HG03159 (cell line): Measurements from ENCODE around the gene PPP1R37.
"Not testable (repeated sequence)": the region's sequence is repeated elsewhere in the genome, so short reads cannot be mapped to it uniquely, and the experiment has no call there.

ENCODE experiments used
- ATAC-seq: cut with Tn5 transposase; IDR thresholded peaks from one replicate; pipeline ENCODE4 v1.9.1; 2021; ENCODE audit warnings: mild to moderate bottlenecking, moderate library complexity; ENCODE audit not compliant: unreplicated experiment

The PPP1R37 gene

DNA sequence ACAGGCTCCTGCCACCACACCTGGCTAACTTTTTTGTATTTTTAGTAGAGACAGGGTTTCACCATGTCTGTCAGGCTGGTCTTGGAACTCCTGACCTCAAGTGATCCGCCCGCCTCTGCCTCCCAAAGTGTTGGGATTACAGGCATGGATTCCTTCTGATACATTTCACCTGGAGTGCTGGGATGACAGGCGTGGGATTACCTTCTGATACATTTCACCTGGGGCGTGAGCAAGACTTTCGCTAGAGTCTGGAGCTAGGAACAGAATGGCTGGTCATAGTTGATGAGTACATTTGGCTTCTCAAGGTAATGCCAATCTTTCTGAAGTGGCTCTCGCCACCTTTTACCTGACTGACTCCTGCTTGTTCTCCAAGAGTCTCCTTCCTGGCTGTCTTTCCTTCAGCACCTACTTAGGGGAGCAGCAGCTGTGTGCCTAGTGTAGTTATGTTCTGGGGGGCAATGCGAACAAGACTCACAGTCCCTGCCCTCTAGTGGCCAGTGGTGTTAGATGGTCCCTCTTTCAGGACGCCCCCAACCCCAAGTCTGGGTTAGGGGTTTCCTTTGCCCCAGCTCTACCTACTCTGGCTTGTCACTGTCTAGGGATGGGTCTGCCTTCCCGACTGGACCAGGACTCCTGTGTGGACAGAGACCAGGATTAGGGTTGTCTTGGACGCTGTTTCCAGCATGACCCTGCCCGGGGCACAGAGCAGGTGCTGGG, 19.3 kb downstream of the PPP1R37 start:
- no peak for ATAC-seq

DNA sequence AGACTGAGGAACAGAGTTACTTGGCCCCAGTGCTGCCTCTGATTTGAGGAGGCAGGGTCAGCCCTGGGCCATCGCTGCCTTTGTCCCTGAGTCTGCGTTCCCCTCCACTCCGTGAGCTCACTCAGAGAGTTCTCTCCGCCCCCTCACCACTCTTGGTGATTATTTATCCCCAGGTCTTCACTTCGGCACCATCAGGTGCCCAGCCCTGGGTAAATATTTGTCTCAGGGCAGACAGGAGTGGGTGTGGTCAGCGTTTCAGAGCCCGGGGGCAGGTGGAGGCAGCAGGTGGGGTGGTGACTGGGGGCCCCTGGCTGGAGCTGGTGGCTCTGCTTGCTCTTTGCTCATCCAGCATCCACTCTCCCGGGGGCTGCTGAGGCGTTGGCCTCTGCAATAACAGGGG, 20.6 kb downstream of the PPP1R37 start:
- ATAC-seq = no peak

DNA sequence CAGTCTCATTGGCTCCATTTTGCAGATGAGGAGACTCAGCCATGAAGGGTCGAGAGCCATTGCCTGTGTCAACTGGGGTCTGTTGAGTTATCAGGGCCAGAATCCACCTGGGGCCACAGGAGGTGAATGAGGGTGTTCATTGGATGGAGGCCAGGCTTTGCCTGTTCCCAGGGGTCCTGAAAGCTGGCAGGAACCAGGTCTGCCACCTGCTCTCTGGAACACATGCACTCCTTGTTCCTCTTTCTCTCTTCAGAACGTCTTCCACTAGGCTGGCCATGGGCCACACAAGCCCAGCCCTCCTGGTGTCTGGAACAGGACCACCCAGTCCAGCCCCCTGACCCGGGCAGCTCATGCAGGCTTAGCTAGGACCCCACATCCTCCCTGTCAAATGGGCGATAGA, 21.1 kb downstream of the PPP1R37 start:
- ATAC-seq = no peak

DNA sequence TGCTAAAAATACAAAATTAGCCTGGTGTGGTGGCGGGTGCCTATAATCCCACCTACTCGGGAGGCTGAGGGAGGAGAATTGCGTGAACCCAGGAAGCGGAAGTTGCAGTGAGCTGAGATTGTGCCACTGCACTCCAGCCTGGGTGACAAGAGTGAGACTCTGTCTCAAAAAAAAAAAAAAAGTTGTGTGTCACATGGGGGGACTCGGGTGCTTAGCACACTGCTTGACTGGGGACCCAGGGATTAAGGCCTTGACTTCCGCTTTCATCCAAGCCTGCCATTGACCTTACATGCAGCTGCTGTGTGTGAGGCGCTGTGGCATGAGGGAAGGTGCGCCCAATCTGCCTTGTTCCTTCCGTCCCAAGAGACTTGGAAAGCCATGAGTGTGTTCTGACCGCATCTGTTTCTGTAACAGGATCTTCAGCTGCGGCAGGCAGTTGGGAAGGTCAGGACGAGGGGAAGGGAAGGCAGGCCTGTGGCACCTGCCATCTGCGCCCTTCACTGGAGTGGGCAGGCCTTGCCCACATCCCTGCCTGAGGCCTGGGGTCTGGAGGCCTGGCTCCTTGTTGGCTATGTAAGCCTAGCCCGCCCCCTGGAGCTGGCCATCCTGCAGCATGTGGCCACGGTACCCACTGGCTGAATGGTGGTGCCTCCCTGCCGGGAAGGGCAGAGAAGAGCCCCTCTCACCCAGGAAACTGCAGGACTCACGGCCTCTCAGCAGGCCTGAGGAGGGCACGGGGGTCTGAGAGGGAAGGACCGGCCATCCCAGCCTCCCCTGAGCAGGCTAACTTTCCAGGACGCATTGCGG, 23.0 kb downstream of the PPP1R37 start:
- no peak for ATAC-seq

DNA sequence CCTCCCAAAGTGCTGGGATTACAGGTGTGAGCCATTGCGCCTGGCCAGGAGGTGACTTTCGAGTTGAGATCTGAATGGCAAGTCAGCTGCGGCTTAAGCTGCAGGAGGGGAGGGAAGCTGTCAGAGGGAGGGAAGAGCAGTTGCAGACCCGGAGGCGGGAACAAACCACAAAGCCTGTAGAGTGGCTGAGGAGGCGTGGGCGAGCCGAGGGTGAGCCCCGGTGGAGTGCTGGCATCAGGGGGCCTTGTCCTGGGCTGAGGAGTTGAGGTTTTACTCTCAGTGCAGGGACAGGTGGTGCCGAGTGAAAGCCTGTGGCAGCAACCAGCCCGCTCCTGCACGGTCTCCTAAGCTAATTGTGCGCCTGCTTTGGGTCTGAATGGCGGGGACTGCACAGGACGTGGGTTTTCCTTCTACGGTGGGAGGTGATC, 24.2 kb downstream of the PPP1R37 start:
- no peak for ATAC-seq

DNA sequence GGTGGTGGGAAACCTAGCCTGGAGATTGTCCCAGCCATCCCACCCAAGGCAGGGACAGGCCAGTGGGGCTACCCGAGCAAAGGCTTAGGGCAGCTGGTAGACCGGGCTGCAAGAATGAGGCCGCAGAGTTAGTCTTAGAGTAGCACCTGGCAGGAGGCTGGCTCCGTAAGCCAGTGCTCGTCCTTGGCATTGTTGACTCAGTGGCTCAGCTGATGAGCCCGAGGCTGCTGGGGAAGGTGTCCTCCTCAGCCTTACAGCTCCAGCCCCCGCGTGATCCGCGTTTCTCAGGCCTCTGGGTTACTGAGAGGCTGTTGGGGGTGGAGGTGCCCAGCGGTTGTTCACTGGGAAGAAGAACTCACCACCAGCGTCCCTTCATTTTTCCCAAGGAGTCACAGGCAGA, 24.7 kb downstream of the PPP1R37 start:
- no peak for ATAC-seq

DNA sequence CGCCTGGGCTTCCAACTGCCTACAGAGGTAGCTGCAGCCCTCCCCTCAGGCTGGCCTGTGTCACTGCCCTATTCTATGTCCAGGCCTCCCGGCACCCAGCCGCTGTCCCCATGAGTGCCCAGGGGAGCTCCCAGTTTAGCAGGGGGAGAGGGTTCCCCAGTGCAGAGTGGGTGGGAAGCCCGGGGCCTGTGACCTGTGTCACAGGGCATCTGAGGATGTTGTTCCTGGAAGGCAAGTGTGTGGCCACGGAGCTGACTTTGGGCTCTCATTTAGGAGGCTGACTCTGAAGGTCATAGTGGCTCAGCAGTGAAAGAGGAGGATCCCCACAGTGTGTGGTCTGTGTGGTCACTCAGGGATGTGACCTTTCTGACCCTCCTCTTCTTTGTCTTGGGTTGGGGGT, 25.1 kb downstream of the PPP1R37 start:
- ATAC-seq = no peak

DNA sequence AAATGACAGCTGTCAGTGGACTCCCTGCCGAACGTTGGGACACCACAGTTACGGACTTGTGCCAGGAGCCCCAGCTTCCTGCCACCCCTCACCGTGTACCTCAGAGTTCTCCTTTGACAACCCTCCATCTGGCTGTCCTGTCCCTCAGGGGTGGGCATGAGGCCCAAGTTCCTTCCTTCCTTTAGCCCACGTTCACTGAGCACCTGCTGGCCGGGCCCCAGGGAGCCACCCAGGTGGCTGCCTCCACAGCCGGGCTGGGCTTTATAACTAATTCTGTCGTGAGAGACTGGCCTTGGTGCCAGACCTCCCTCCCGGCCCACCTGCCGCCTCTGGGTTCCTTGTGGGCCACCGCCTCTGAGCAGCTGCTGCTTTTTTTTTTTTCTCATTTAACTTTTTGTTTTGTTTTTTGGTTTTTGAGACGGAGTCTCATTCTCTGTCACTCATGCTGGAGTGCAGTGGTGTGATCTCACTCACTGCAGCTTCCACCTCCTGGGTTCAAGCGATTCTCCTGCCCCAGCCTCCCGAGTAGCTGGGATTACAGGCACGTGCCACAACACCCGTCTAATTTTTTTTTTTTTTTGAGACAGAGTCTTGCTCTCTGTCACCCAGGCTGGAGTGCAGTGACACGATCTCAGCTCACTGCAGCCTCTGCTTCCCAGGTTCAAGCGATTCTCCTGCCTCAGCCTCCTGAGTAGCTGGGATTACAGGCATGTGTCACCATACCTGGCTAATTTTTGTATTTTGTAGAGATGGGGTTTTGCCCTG, 25.8 kb downstream of the PPP1R37 start:
- ATAC-seq = not testable (repeated sequence)

DNA sequence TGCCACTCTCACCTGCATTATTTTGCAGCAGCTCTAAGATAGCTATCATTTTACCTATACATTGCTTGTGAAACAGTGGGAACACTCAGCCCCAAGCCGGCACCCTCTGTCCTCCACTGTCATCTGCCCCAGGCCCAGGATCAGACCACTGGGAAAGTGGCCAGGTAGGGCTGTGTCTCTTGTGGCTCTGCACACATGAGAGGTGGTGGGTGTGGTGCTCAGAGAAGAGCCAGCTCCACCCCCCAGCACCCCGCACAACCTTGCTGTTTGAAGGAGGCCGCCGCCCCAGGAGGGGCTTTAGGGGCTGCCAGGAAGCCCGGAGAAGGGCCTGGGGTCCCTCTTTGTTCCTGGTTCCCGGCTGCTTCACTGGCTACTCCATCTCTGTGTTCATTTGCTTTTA, 26.6 kb downstream of the PPP1R37 start:
- ATAC-seq = no peak

DNA sequence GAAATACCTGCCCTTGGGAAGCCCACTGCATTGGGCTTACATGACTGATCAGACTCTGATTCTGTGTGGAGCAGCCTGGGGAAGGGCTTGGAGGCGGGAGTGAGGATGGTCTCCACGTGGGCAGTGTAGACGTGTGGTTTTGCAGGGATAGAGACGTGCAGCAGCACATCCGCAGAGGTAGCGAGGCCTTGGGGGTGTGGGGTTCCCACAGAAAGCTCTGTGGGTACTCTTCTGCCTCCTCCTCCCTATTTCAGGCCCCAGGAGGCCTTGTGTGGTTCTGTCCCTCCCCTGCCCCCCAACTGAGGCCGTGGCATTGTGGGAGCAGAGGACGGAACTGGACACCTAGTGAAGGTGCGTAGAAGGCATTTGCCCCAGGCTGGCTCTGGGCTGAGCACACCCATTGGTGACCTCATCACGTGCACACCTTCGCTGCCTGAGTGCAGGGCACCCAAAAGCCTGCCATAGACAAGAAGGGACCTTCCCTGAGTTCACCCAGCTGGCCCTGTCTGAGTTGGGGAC, 28.9 kb downstream of the PPP1R37 start:
- ATAC-seq = no peak

DNA sequence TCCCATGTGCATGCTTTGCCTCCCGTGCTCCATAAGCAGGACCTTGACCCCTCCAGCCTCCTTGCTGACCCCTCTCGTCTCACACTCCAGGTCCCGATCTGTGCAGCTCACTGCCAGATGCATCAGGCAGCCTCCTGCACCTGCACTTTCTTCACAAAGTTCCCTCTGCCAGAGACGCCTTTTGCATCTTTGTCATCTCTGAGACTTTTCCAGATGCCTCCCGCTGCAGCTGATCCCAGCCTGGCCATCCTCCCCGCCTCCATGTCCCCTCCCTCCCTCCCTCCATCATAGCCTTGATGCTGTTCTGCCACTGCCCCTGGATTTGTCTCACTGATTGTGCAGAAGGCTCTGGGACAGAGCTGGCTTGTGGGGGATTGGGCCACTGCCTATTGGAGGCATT, 29.9 kb downstream of the PPP1R37 start:
- ATAC-seq = no peak

DNA sequence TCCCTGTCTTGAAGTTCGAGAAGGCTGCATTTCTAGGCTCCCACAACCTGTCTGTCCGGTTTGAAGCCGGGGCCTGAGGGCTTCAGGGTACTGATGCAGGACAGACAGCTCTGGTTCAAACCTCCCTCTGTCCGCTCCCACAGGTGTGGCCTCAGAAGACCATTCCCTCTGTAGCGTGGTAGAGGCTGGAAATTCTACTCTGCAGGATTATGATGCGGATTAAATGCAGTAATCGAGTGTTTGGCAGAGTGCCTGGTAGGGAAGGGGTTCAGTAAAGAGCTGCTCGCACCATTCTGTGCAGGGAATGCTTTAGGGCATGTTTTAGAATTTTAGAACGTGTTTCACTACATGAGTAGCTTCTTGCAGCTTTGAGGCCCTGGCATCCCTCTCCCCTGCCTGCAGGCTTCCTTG, 30.5 kb downstream of the PPP1R37 start:
- ATAC-seq = no peak

DNA sequence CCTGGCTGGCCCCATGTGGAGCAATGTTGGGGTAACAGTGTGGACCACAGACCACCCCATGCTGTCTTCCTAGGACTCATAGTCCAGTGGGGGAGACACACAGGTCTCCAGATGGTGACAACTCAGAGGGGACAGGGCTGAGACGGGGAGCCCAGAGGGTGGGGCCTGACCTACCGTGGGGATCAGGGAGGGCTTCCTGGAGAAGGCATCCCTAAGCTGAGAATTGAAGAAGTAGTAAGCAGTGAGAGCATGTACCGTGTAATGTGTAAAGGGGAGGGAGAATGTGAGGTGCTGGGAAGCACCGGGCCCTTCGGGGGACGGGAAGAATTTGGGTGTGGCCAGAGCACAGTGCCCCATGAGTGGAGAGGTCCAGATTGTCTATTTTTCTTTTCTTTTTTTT, 31.0 kb downstream of the PPP1R37 start:
- no peak for ATAC-seq

DNA sequence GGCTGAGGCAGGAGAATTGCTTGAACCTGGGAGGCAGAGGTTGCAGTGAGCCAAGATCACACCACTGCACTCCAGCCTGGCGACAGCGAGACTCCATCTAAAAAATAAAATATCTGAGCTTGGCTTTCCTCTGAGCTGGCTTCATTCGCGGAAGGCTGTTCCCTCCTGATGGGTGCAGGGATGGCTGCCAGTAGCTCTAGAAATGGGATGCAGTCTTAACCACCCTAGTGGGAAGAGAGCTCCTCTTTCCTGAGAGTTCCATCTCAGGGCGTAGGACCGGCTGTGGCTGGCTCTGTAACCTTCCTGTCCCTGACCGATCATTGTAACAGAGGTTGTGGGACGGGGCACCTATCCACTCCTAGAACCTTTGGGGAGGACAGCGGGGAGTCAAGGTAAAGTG, 32.4 kb downstream of the PPP1R37 start:
- ATAC-seq = no peak

DNA sequence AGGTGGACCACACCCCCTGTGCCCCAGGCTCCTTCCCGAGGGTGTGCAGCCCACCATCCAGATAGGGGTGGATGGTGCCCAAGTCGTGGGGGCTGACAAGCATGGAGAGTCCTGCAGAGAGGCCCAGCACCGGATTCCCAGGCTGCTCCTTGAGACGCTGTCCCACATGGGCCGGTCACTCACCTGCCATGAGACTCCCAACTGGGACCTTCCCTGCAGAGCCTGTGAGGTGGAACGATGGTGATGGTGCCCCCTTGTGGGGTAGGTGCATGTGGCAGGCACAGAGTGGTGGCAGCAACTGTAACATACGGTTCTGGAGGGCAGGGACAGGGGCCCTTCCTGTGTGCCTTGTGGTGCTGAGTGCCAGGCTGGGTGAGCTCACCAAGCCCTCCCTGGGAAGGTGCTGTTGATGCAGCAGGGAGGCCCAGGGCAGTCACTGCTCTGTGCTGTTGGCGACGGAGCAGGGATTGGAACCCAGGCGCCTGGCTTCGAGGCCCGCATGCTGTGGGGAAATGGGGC, 33.1 kb downstream of the PPP1R37 start:
- ATAC-seq = no peak

DNA sequence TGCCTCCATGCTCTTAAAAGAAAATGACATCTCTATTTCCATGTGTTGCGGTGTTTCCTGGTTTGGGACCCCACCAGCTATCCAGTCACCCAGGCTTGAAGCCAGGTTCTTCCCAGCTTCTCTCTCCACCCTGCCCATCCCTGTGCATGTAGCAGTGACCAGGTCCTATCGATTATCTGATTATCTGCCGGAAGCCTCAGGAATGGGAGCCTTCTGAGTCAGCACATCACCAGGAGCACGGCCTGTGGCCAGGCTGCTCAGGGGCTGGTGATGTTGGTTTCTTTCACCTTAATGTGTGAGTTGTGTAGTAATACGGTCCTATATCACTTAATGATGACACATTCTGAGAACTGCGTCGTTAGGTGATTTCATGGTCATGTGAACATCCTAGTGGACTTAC, 33.7 kb downstream of the PPP1R37 start:
- ATAC-seq = no peak

DNA sequence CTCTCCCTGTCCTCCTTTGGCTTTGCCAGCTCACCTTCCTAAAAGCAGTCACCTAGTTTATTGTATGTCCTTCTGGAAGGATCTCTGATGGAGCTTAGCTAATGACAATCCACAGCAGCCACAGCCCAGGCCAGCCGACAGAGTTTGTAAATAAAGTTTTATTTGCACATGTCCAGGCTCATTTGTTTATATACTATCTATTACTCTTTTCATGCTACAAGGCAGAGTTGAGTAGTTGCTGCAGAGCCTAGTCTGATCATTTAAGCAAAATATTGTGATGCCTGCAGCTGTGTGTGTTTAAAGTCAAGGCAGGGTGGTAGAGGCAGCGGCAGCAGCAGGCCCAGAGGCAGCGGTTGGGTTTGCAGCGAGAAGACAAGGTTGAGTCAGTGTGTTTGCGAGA, 35.2 kb downstream of the PPP1R37 start:
- ATAC-seq = no peak

DNA sequence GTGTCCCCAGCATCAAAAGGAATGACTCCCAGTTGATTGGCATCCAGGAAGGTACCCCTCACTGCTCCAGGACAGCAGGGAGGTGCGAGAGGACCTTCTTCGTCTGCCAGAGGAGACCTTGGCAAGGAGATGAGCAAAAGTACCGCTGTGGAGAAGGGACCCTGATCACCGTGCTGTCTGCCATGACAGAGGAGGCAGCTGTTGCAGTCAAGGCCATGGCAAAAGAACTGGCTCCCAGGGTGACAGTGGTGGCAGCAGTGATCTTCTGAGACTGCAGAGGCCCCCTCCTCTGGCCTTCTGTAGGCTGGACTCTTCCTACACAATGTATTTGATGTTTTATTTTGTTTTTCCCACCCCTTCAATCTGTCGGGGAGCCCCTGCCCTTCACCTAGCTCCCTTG, 35.8 kb downstream of the PPP1R37 start:
- ATAC-seq = no peak

DNA sequence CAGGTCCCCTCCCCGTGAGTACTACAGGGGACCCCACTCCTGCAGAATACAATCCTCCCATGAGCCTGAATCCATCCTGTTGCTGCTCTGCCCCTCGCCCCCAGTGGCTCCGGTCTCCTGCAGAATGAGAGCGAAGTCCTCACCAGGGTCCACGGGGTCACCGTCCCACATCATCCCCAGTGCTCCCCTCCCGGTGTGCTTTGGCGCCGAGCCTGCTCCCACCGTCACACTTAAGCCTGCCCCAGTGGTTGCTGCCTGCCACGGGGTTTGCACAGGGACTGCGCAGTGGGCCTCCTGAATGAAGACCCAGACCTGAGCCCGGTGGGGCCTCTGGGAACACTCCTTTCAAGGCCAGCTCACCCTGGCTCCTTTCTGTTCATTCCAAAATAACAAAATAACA, 37.3 kb downstream of the PPP1R37 start:
- ATAC-seq = no peak

DNA sequence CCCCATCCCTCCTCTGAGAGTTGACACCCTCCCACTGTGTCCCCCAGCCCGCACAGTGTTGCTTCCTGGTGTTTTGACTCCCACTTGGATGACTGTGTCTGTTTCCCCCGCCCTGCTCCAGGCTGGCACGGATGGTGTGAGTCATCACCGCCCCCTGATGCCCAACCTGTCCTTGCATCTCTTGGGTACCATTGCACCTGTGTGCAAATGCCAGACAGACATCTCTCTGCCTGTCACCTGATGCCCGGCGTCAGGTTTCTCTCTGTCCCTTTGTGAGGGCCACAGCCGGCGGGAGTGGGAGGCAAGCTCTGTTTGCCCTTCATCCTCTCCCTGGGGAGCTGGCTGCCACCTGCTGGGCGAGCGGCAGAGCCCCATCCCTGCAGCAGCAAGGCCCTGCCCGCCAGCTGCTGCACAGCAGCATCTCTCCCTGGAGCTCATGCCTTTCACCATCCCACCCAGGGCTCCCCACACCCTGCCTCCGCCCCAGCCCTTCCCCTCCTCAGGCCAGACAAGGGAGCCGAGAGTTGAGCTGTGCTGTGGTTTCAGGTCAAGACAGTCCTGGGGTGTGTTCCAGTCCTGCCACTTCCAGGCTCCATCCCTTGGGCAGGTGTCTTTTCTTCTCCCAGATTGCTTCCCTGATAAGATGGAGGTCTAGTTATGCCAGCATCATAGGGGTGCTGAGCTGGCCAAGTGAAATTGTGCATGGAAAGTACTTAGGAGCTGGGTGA, 38.1 kb downstream of the PPP1R37 start:
- no peak for ATAC-seq

DNA sequence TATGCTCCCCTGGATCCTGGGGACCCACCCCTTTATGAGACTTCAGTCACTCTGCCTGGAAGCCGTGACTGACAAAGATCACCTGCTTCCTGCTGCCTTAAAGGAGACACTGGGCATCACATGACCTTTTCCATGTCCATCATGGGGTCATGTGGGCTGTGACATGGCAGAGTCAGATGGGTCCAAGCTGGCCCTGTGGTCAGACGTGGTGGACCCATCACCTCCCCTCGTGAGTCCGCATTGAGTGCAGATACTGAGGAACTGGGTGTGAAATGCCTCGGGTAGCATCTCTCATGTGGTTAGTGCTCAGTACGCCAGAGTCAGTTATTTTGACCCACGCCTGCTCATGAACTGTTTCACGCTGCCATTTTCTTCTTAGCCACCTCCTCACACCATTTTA, 40.7 kb downstream of the PPP1R37 start:
- no peak for ATAC-seq
